OCI-LY7 (cell line): ENCODE data around the gene IQGAP2.

ENCODE experiments used
- EZH2phosphoT487 ChIP-seq: fragments of 200-600 bp; sonication (generic); IDR thresholded peaks from 2 replicates; pipeline ENCODE4 v1.6.1; 2018; ENCODE audit warnings: low read depth, borderline replicate concordance, mild to moderate bottlenecking, mixed run types, antibody characterized with exemption, low read length, moderate library complexity, mixed read lengths
- TF ChIP-seq, protein P1 (sequence below): fragments of 200-600 bp; sonication (generic); conservative IDR thresholded peaks from 2 replicates; pipeline ENCODE4 v1.5.1; 2014; ENCODE audit warnings: mild to moderate bottlenecking, antibody characterized with exemption, low read length, moderate library complexity, mixed read lengths

GRCh38 chr5:76688836-76689235, 285.8 kb downstream of the IQGAP2 start:
- TF ChIP-seq, protein P1, sequence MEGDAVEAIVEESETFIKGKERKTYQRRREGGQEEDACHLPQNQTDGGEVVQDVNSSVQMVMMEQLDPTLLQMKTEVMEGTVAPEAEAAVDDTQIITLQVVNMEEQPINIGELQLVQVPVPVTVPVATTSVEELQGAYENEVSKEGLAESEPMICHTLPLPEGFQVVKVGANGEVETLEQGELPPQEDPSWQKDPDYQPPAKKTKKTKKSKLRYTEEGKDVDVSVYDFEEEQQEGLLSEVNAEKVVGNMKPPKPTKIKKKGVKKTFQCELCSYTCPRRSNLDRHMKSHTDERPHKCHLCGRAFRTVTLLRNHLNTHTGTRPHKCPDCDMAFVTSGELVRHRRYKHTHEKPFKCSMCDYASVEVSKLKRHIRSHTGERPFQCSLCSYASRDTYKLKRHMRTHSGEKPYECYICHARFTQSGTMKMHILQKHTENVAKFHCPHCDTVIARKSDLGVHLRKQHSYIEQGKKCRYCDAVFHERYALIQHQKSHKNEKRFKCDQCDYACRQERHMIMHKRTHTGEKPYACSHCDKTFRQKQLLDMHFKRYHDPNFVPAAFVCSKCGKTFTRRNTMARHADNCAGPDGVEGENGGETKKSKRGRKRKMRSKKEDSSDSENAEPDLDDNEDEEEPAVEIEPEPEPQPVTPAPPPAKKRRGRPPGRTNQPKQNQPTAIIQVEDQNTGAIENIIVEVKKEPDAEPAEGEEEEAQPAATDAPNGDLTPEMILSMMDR: no peak
- TF ChIP-seq EZH2phosphoT487: no peak
